Activated CD8-positive, alpha-beta T cell treated with anti-CD3 and anti-CD28 coated beads, Interleukin-2, amount 10 ng/mL, durations not matched to agents 7 days and 5 days (primary cell): Measurements from ENCODE around the gene CACNA1H. TPM values are rescaled to one million over a fixed set of nuclear protein-coding genes. Genes with fewer than 3 reads are reported as not detected.
"Not testable (repeated sequence)": the region's sequence is repeated elsewhere in the genome, so short reads cannot be mapped to it uniquely, and the experiment has no call there.

Source experiments
- ATAC-seq: fragments of 150-1000 bp; cut with Tn5 transposase; one replicate; pipeline ENCODE4 v1.10.0; 2021; ENCODE audit warnings: moderate library complexity
- CTCF ChIA-PET: fragments of 350-600 bp; sonication (Branson Sonifier 250); formaldehyde crosslinking; loops from one replicate; lab custom pipeline; 2021; ENCODE audit warnings: antibody characterized with exemption; lab: Charles Lee
- POLR2A ChIA-PET: fragments of 350-600 bp; sonication (Branson Sonifier 250); formaldehyde crosslinking; loops from one replicate; lab custom pipeline; 2021; ENCODE audit warnings: antibody characterized with exemption; lab: Charles Lee
- DNase-seq: peaks from one replicate; pipeline ENCODE4 v3.0.0-alpha.2; 2020
- H3K27ac Mint-ChIP-seq: one replicate; pipeline ENCODE4 v1.8.0; 2021; ENCODE audit warnings: mild to moderate bottlenecking, mixed read lengths
- H3K27me3 Mint-ChIP-seq: one replicate; pipeline ENCODE4 v1.8.0; 2021; ENCODE audit warnings: low read depth, mixed read lengths
- H3K36me3 Mint-ChIP-seq: one replicate; pipeline ENCODE4 v1.8.0; 2021; ENCODE audit warnings: low read depth, mixed read lengths
- H3K4me1 Mint-ChIP-seq: one replicate; pipeline ENCODE4 v1.8.0; 2021; ENCODE audit warnings: low read depth, mixed read lengths
- H3K4me3 Mint-ChIP-seq: one replicate; pipeline ENCODE4 v1.8.0; 2021; ENCODE audit warnings: mild to moderate bottlenecking, mixed read lengths
- H3K9me3 Mint-ChIP-seq: one replicate; pipeline ENCODE4 v1.8.0; 2022; ENCODE audit warnings: mixed read lengths; ENCODE audit not compliant: insufficient read depth
- total RNA-seq, 2 experiments: library from RNA; stranded (reverse); gene quantifications; one replicate each; pipeline ENCODE4 v1.2.3, GENCODE V29; 2021

The CACNA1H gene
- total RNA-seq, 2 experiments from 2014 or later: 0.57 to 0.92 TPM

GRCh38 chr16:1264345-1265089, 111.6 kb downstream of the CACNA1H start:
- H3K4me1 Mint-ChIP-seq: no peaks in the 10 kb centered on the region
- CTCF ChIA-PET: no interaction called here
- no peak overlapping the region for H3K27ac Mint-ChIP-seq
- POLR2A ChIA-PET: no interaction called here
- H3K4me3 Mint-ChIP-seq: no peak overlapping the region
- no peaks in the 10 kb centered on the region for H3K36me3 Mint-ChIP-seq
- DNase-seq (no peak), ATAC-seq (no peak)
- peaks cover 4% of the 10 kb centered on the region for H3K9me3 Mint-ChIP-seq
- H3K27me3 Mint-ChIP-seq: peaks cover 7% of the 10 kb centered on the region

DNA sequence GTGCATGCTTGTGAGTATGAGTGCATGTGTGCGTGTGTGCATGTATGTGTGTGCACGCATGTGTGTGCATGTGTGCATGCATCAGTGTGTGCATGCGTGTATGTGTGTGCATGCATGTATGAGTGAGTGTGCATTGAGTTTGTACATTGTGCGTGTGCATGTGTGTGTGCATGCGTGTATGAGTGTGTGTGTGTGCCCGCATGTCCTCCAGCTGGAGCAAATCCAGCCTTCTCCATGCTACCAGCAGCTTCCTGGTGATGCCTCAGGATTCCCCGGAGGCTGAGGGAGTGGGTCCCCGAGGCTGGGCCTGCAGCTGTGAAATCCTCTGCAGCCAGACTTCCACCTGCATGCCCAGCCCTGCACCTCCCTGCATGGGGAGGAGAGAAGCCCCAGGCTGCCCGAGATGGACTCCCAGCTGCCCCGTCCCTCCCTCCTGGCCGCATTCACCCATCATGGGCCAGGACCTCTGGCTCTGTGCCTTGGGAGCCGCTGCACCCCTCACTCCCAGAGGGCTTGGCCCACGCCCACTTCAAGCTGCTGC, 112.3 kb downstream of the CACNA1H start:
- Mint-ChIP-seq H3K27me3 (peaks cover 9% of the 10 kb centered on the region), H3K9me3 (peaks cover 4% of the 10 kb centered on the region), H3K36me3 (no peaks in the 10 kb centered on the region), H3K27ac (no peak overlapping the region), H3K4me3 (no peak overlapping the region), H3K4me1 (no peaks in the 10 kb centered on the region)
- ATAC-seq (no peak), DNase-seq (no peak)
- ChIA-PET CTCF (no interaction called here), POLR2A (no interaction called here)

GRCh38 chr16:1265826-1266225, 112.9 kb downstream of the CACNA1H start:
- Mint-ChIP-seq H3K4me1 (no peaks in the 10 kb centered on the region), H3K27me3 (peaks cover 5% of the 10 kb centered on the region), H3K36me3 (no peaks in the 10 kb centered on the region), H3K4me3 (no peak overlapping the region), H3K9me3 (peaks cover 4% of the 10 kb centered on the region), H3K27ac (no peak overlapping the region)
- ChIA-PET CTCF (no interaction called here), POLR2A (no interaction called here)
- DNase-seq (no peak), ATAC-seq (no peak)

DNA sequence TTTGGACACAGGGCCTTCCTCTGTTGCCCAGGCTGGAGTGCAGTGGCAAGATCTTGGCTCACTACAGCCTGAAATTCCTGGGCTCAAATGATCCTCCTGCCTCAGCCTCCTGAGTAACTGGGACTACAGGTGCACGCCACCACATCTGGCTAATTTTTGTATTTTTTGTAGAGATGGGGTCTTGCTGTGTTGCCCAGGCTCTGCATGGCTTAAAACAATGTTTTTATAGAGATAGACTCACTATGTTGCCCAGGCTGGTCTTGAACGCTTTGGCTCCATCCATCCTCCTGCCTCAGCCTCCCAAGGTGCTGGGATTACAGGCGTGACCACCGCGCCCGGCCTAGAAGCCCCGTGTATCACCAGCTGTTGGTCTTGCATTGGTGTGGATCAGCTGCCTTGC, 116.5 kb downstream of the CACNA1H start:
- H3K36me3 Mint-ChIP-seq, POLR2A ChIA-PET, CTCF ChIA-PET, H3K27ac Mint-ChIP-seq, H3K9me3 Mint-ChIP-seq, H3K4me1 Mint-ChIP-seq, H3K4me3 Mint-ChIP-seq, ATAC-seq, DNase-seq, H3K27me3 Mint-ChIP-seq: not testable (repeated sequence)

DNA sequence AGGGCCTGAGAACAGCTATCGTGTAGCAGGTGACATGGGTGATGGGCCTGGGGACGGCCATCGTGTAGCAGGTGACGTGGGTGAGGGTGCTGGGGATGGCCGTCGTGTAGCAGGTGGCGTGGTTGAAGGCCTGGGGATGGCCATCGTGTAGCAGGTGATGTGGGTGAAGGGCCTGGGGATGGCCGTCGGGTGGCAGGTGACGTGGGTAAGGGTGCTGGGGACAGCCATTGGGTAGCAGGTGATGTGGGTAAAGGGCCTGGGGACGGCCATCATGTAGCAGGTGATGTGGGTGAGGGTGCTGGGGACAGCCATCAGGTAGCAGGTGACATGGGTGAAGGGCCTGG, 118.4 kb downstream of the CACNA1H start:
- ATAC-seq: no peak
- H3K27me3 Mint-ChIP-seq: peaks cover 2% of the 10 kb centered on the region
- H3K9me3 Mint-ChIP-seq: no peaks in the 10 kb centered on the region
- no peak overlapping the region for H3K4me3 Mint-ChIP-seq
- CTCF ChIA-PET: no interaction called here
- no peaks in the 10 kb centered on the region for H3K36me3 Mint-ChIP-seq
- H3K4me1 Mint-ChIP-seq: no peaks in the 10 kb centered on the region
- no peak for DNase-seq
- H3K27ac Mint-ChIP-seq: no peak overlapping the region
- POLR2A ChIA-PET: no interaction called here

Other genes with a start within 250 kb of the CACNA1H start
- 10 to 100 TPM; 14.3 to 17.4 TPM for gene LMF1, start 182.1 kb upstream of the CACNA1H start, total RNA-seq
- not detected for gene SOX8, start 171.3 kb upstream of the CACNA1H start, total RNA-seq
- not detected for gene SSTR5, start 80.4 kb upstream of the CACNA1H start, total RNA-seq
- not detected for gene C1QTNF8, start 56.9 kb upstream of the CACNA1H start, total RNA-seq
- not detected for gene TPSG1, start 72.2 kb downstream of the CACNA1H start, total RNA-seq
- gene TPSB2, start 77.1 kb downstream of the CACNA1H start, total RNA-seq: not detected
- gene TPSAB1, start 87.6 kb downstream of the CACNA1H start, total RNA-seq: not detected
- not detected for gene TPSD1, start 103.0 kb downstream of the CACNA1H start, total RNA-seq
- 100 to 1,000 TPM; 207 to 237 TPM for gene UBE2I, start 156.5 kb downstream of the CACNA1H start, total RNA-seq
- under 1 TPM; 0.24 to 0.63 TPM for gene BAIAP3, start 180.5 kb downstream of the CACNA1H start, total RNA-seq
- gene TSR3, start 198.8 kb downstream of the CACNA1H start, total RNA-seq: 10 to 100 TPM; 48.5 to 50.7 TPM
- gene GNPTG, start 198.8 kb downstream of the CACNA1H start, total RNA-seq: 10 to 100 TPM; 24.2 to 25.1 TPM